Umbilical cord (tissue), 2 donors: ENCODE results near the gene ZNF841. TPM values are rescaled to one million over a fixed set of nuclear protein-coding genes. Genes with fewer than 3 reads are reported as not detected.
"Not testable (repeated sequence)": the region's sequence is repeated elsewhere in the genome, so short reads cannot be mapped to it uniquely, and the experiment has no call there.

ENCODE experiments used
- DNase-seq: peaks from one replicate; pipeline ENCODE4 v3.0.0-alpha.2; 2015; ENCODE audit warnings: low spot score
- total RNA-seq: library from RNA; depleted of rRNA; stranded (reverse); fragments of >200 nt; gene quantifications from one replicate; pipeline ENCODE4 v1.2.3, GENCODE V29; 2014; ENCODE audit warnings: low replicate concordance; ENCODE audit not compliant: insufficient read depth

Gene ZNF841
- 58.5 TPM for total RNA-seq

GRCh38 chr19:52095172-52096014 is at the start of gene ZNF841:
ZNF841 (minus strand) TSS chr19:52095765; CDS start chr19:52084801, 10,964 bp downstream.
- peak; percentile 94 for DNase-seq

GRCh38 chr19:52142001-52142595 is 46.5 kb upstream of the ZNF841 start:
- peak; percentile 25 for DNase-seq

- no peak for DNase-seq
These were observed 45.6 kb upstream of the ZNF841 start for GRCh38 chr19:52141203-52141602.

- no peak for DNase-seq
These were observed 44.6 kb upstream of the ZNF841 start for GRCh38 chr19:52140032-52140710.

GRCh38 chr19:52139252-52140031 is 43.9 kb upstream of the ZNF841 start, which contains the start of gene ZNF616:
ZNF616 (minus strand) TSS chr19:52139938; CDS start chr19:52130512, 9,426 bp downstream.
- DNase-seq, result peak; percentile 98

- no peak for DNase-seq
These were observed 43.4 kb upstream of the ZNF841 start for GRCh38 chr19:52138983-52139251.

- peak; percentile 37 for DNase-seq
These were observed 42.9 kb upstream of the ZNF841 start for GRCh38 chr19:52138278-52138982.

GRCh38 chr19:52120286-52120685 is 24.7 kb upstream of the ZNF841 start:
- DNase-seq, result no peak

- DNase-seq, result no peak
These were observed 20.0 kb upstream of the ZNF841 start for GRCh38 chr19:52115526-52116053.

GRCh38 chr19:52114691-52115090 is 19.1 kb upstream of the ZNF841 start:
- DNase-seq, result no peak

GRCh38 chr19:52112624-52113023 is 17.1 kb upstream of the ZNF841 start:
- DNase-seq, result no peak

- DNase-seq, result no peak
These were observed 15.2 kb upstream of the ZNF841 start for GRCh38 chr19:52110780-52111179.

- no peak for DNase-seq
These were observed 7.2 kb upstream of the ZNF841 start for GRCh38 chr19:52102782-52103181.

- DNase-seq, result no peak
These were observed 6.4 kb upstream of the ZNF841 start for GRCh38 chr19:52101866-52102562.

- DNase-seq, result no peak
These were observed 4.1 kb upstream of the ZNF841 start for GRCh38 chr19:52099497-52100138.

GRCh38 chr19:52096416-52096815 is 851 bp upstream of the ZNF841 start:
- not testable (repeated sequence) for DNase-seq

- no peak for DNase-seq
These were observed 937 bp downstream of the ZNF841 start for GRCh38 chr19:52094526-52095130.

- DNase-seq, result no peak
These were observed 9.1 kb downstream of the ZNF841 start for GRCh38 chr19:52086481-52086880.

- DNase-seq, result no peak
These were observed 25.1 kb downstream of the ZNF841 start for GRCh38 chr19:52070496-52070895.
